Activated CD4-positive, alpha-beta memory T cell treated with anti-CD3 and anti-CD28 coated beads, Interleukin-2, amount 10 ng/mL, durations not matched to agents 7 days and 5 days (primary cell): ENCODE data around the gene MAPK12. TPM values are rescaled to one million over a fixed set of nuclear protein-coding genes. Genes with fewer than 3 reads are reported as not detected.
A peak's percentile ranks its signal among the peaks of the same experiment; 100 is the strongest.
"Not testable (repeated sequence)": the region's sequence is repeated elsewhere in the genome, so short reads cannot be mapped to it uniquely, and the experiment has no call there.

ENCODE experiments used
- CTCF ChIA-PET: fragments of 350-600 bp; sonication (Branson Sonifier 250); formaldehyde crosslinking; loops from one replicate; lab custom pipeline; 2021; ENCODE audit warnings: antibody characterized with exemption, inconsistent platforms; lab: Charles Lee
- POLR2A ChIA-PET: fragments of 350-600 bp; sonication (Branson Sonifier 250); formaldehyde crosslinking; loops from one replicate; lab custom pipeline; 2021; ENCODE audit warnings: antibody characterized with exemption; lab: Charles Lee
- DNase-seq: peaks from one replicate; pipeline ENCODE4 v3.0.0-alpha.2; 2020
- H3K27ac Mint-ChIP-seq: one replicate; pipeline ENCODE4 v1.8.0; 2021; ENCODE audit warnings: mild to moderate bottlenecking, mixed read lengths
- H3K27me3 Mint-ChIP-seq: one replicate; pipeline ENCODE4 v1.8.0; 2021; ENCODE audit warnings: mixed read lengths
- H3K36me3 Mint-ChIP-seq: one replicate; pipeline ENCODE4 v1.8.0; 2021; ENCODE audit warnings: low read depth, mixed read lengths
- H3K4me1 Mint-ChIP-seq: one replicate; pipeline ENCODE4 v1.8.0; 2021; ENCODE audit warnings: mixed read lengths
- H3K4me3 Mint-ChIP-seq: one replicate; pipeline ENCODE4 v1.8.0; 2021; ENCODE audit warnings: mild to moderate bottlenecking, mixed read lengths
- H3K9me3 Mint-ChIP-seq: one replicate; pipeline ENCODE4 v1.8.0; 2021; ENCODE audit warnings: mixed read lengths
- total RNA-seq, 2 experiments: library from RNA; stranded (reverse); gene quantifications; one replicate each; pipeline ENCODE4 v1.2.3, GENCODE V29; 2021

The MAPK12 gene
- total RNA-seq, 2 experiments from 2014 or later = 4.8 to 5.8 TPM

- ChIA-PET POLR2A (interaction anchor here (0.9 to 1.4 kb wide), 2 partner anchors 20 to 62 kb away, joined by 3 to 5 read pairs; no protein-coding TSS in a partner anchor), CTCF (interaction anchor here (2.2 kb wide), 1 partner anchor 62 kb away, joined by 18 read pairs; no protein-coding TSS in a partner anchor)
- H3K27me3 Mint-ChIP-seq = no peaks in the 10 kb centered on the region
- peaks cover 5% of the 10 kb centered on the region for H3K4me1 Mint-ChIP-seq
- no peak overlapping the region for H3K4me3 Mint-ChIP-seq
- H3K36me3 Mint-ChIP-seq = peaks cover 42% of the 10 kb centered on the region
- no peaks in the 10 kb centered on the region for H3K9me3 Mint-ChIP-seq
- no peak overlapping the region for H3K27ac Mint-ChIP-seq
- no peak for DNase-seq
These were observed 50.3 kb downstream of the MAPK12 start for GRCh38 chr22:50211147-50211546.

DNA sequence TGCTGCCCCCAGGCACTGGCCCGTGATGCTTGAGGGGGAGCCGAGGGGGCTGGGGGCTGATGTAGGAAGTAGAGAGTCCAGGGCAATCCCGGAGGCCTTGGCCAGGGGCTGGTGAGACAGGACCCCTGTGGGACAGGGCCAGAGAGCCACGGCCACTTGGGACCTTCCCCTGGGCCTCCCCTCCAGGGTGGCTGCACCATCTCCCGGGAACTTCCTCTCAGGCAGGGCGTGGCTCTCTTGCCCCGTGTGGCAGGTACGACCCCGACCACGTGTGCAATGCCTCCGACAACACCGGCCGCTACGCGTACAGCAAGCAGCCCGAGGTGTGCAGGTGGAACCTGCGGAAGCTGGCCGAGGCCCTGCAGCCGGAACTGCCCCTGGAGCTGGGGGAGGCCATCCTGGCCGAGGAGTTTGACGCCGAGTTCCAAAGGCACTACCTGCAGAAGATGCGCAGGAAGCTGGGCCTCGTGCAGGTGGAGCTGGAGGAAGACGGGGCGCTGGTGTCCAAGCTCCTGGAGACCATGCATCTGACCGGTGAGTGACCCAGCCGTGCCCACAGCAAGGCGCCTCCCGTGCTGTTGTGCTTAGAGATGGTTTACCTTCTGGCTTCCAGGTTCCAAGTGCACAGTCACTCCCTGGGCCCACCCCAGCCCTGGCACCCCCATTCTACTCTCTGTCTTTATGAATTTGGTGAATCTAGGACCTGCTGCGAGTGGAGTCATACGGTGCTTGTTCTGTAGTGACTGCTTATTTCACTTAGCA lies 50.9 kb downstream of the MAPK12 start:
- Mint-ChIP-seq H3K4me3 (no peak overlapping the region), H3K27me3 (no peaks in the 10 kb centered on the region), H3K9me3 (no peaks in the 10 kb centered on the region), H3K36me3 (peaks cover 36% of the 10 kb centered on the region), H3K27ac (no peak overlapping the region), H3K4me1 (peaks cover 5% of the 10 kb centered on the region)
- no peak for DNase-seq
- ChIA-PET CTCF (interaction anchor here (2.2 kb wide), 1 partner anchor 62 kb away, joined by 18 read pairs; no protein-coding TSS in a partner anchor), POLR2A (interaction anchor here (0.9 to 1.4 kb wide), 2 partner anchors 19 to 61 kb away, joined by 3 to 5 read pairs; no protein-coding TSS in a partner anchor)

- DNase-seq = peak; percentile 78
- CTCF ChIA-PET = interaction anchor here (1.4 to 2.1 kb wide), 2 partner anchors 61 to 411 kb away, joined by 3 to 15 read pairs; no protein-coding TSS in a partner anchor
- peak overlapping the region; percentile 1 for H3K27ac Mint-ChIP-seq
- H3K4me1 Mint-ChIP-seq = peaks cover 8% of the 10 kb centered on the region
- no peaks in the 10 kb centered on the region for H3K27me3 Mint-ChIP-seq
- H3K36me3 Mint-ChIP-seq = peaks cover 32% of the 10 kb centered on the region
- no peaks in the 10 kb centered on the region for H3K9me3 Mint-ChIP-seq
- no peak overlapping the region for H3K4me3 Mint-ChIP-seq
- POLR2A ChIA-PET = no interaction called here
These were observed 51.6 kb downstream of the MAPK12 start for GRCh38 chr22:50209893-50210292.

DNA sequence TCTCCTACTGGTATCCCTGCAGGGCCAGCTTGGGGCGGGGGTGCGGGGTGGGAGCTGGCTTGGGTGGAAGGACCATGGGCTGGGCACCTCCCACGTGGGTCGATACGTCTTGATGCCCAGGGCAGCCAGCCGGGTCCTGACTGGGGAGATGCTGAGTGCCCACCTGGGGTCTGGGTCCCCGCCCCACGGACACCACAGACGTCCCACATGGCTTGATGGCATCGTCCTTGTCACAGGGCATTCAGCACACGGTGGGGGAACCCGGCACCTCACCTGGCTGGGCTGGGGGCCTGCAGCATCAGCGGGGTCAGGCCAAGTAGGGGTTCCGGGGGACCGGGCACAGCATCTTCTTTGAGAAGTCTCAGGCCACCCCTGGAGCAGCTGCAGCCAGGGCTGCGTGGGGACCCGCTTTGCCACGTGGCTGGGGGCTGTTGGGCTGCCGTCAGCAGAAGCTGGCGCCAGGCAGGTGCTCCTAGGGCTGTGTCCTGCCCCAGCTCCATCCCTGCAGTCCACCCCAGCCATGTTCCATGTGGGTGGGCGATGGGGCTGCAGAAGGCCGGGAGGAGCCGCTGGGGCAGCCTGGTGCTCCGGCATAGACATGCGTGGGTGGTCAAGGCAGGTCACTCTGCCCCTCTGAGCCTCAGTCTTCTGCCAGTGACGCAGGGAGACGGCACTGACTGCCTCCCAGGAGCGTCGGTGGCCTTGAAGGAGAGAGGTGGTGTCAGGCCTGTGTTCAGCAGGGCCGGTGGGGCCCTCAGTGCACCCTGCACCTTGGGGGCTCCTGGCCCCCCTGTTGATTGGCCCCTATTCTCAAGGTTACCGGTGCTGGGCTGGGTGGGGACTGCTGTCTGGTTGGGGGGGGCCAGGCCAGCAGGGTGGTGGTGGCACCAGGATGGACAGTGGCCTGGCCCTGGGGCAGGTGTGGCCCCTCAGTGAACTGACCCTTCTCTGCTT lies 52.3 kb downstream of the MAPK12 start:
- Mint-ChIP-seq H3K4me1 (peaks cover 9% of the 10 kb centered on the region), H3K36me3 (peaks cover 29% of the 10 kb centered on the region), H3K27me3 (no peaks in the 10 kb centered on the region), H3K4me3 (no peak overlapping the region), H3K27ac (peak overlapping the region; percentile 1), H3K9me3 (no peaks in the 10 kb centered on the region)
- DNase-seq = no peak
- CTCF ChIA-PET = interaction anchor here (0.6 to 2.1 kb wide), 6 partner anchors 22 to 412 kb away, joined by 3 to 15 read pairs (median 3); no protein-coding TSS in a partner anchor
- POLR2A ChIA-PET = interaction anchor here (1.2 to 1.6 kb wide), 2 partner anchors 18 to 22 kb away, joined by 4 read pairs; no protein-coding TSS in a partner anchor

DNA sequence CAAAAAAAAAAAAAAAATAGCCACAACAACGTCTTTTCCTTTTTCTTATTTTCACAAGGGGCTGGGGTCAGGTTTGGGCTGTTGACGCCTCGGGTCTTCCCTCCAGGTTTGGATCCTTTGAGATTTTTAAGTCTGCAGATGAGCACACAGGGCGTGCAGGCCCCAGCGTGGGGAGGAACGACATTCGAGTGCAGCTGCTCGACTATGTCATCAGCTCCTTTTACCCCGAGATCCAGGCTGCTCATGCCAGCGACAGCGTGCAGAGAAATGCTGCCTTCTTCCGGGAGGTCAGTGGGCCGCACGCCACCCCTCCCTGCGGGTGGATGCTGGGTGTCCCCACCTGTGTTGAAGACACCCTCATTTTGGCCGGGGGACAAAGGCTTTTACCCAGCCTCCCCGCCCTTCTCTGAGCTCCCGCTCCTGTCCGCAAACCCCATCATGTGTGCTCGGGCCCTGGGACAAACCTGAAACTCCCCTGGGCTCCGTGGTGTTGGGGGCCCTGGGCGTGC lies 53.0 kb downstream of the MAPK12 start:
- DNase-seq = no peak
- H3K27me3 Mint-ChIP-seq = no peaks in the 10 kb centered on the region
- peaks cover 13% of the 10 kb centered on the region for H3K4me1 Mint-ChIP-seq
- H3K27ac Mint-ChIP-seq = no peak overlapping the region
- H3K36me3 Mint-ChIP-seq = peaks cover 28% of the 10 kb centered on the region
- H3K9me3 Mint-ChIP-seq = no peaks in the 10 kb centered on the region
- no peak overlapping the region for H3K4me3 Mint-ChIP-seq
- ChIA-PET POLR2A (interaction anchor here (1.2 to 1.6 kb wide), 2 partner anchors 18 to 21 kb away, joined by 4 read pairs; no protein-coding TSS in a partner anchor), CTCF (interaction anchor here (0.6 to 2.1 kb wide), 6 partner anchors 21 to 412 kb away, joined by 3 to 15 read pairs (median 3); no protein-coding TSS in a partner anchor)

DNA sequence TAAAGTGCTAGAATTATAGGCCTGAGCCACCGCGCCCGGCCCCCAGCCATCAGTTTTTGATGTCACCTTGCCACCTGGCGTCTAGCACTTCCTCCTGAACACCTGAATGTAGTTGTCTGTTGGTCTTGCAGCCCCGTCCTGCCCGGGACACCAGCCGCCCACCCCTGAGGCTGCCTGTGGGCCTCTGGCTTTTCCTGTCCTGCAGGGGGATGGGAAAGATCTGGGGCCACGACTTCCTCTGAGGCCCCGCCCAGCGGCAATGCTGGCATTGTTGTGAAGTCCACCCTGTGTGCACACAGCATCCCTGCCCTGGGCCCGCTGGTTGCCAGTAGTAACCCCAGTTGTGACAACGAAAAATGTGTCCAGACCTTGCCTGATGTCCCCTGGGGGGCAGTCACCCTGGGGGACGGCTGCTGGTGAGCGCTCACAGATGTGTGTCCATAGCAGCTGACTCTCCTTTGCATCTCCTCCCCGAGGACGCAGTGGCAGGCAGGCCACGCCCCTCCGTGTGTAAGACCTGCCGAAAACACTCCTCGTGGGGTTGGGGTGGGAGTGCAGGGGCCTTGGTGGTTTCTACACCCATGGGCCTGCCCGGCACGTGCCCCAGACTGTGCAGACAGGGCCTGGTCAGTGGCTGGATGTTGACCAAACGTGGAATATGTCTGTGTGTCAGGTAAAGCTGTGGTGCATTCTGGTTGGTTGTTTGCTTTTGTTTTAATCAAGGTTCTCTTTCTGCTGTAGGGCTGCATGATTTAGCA lies 53.9 kb downstream of the MAPK12 start:
- no peaks in the 10 kb centered on the region for H3K27me3 Mint-ChIP-seq
- no peak overlapping the region for H3K4me3 Mint-ChIP-seq
- peaks cover 18% of the 10 kb centered on the region for H3K4me1 Mint-ChIP-seq
- peaks cover 23% of the 10 kb centered on the region for H3K36me3 Mint-ChIP-seq
- no peaks in the 10 kb centered on the region for H3K9me3 Mint-ChIP-seq
- DNase-seq = no peak
- ChIA-PET CTCF (interaction anchor here (0.6 to 2.1 kb wide), 7 partner anchors 16 to 128 kb away, joined by 3 to 15 read pairs (median 4); no protein-coding TSS in a partner anchor), POLR2A (interaction anchor here (1.0 to 1.5 kb wide), 3 partner anchors 15 to 17 kb away, joined by 3 to 10 read pairs (median 4); no protein-coding TSS in a partner anchor)
- H3K27ac Mint-ChIP-seq = no peak overlapping the region

- ChIA-PET POLR2A (interaction anchor here (1.0 to 1.5 kb wide), 3 partner anchors 14 to 20 kb away, joined by 3 to 10 read pairs (median 3); no protein-coding TSS in a partner anchor), CTCF (interaction anchor here (1.5 to 1.8 kb wide), 3 partner anchors 15 to 58 kb away, joined by 3 to 9 read pairs (median 4); no protein-coding TSS in a partner anchor)
- no peak for DNase-seq
- no peaks in the 10 kb centered on the region for H3K9me3 Mint-ChIP-seq
- no peak overlapping the region for H3K4me3 Mint-ChIP-seq
- H3K27me3 Mint-ChIP-seq = no peaks in the 10 kb centered on the region
- peaks cover 20% of the 10 kb centered on the region for H3K36me3 Mint-ChIP-seq
- H3K4me1 Mint-ChIP-seq = peaks cover 26% of the 10 kb centered on the region
- H3K27ac Mint-ChIP-seq = no peak overlapping the region
These were observed 54.9 kb downstream of the MAPK12 start for GRCh38 chr22:50206599-50206998.

GRCh38 chr22:50205781-50206569 lies 55.5 kb downstream of the MAPK12 start:
- Mint-ChIP-seq H3K4me1 (peaks cover 26% of the 10 kb centered on the region), H3K36me3 (peaks cover 20% of the 10 kb centered on the region), H3K9me3 (no peaks in the 10 kb centered on the region), H3K4me3 (no peak overlapping the region), H3K27ac (no peak overlapping the region), H3K27me3 (no peaks in the 10 kb centered on the region)
- POLR2A ChIA-PET = interaction anchor here (1.0 to 1.5 kb wide), 4 partner anchors 13 to 19 kb away, joined by 3 to 10 read pairs (median 4); no protein-coding TSS in a partner anchor
- DNase-seq = no peak
- CTCF ChIA-PET = interaction anchor here (1.5 to 1.8 kb wide), 3 partner anchors 14 to 58 kb away, joined by 3 to 9 read pairs (median 4); no protein-coding TSS in a partner anchor

DNA sequence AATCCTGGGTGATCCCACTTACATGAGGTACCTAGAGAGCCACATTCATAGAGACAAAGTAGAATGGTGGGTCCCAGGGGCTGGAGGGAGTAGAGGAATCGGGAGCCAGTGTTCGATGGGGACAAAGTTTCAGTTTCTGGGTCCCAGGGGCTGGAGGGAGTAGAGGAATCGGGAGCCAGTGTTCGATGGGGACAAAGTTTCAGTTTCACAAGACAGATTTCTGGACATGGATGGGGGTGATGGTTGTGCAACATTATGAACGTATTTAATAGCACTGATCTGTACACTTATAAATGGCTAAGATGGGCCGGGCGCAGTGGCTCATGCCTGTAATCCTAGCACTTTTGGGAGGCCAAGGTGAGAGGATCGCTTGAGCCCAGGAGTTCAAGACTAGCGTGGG lies 56.5 kb downstream of the MAPK12 start:
- Mint-ChIP-seq H3K4me1 (peaks cover 26% of the 10 kb centered on the region), H3K36me3 (peaks cover 20% of the 10 kb centered on the region)
- DNase-seq, H3K9me3 Mint-ChIP-seq, H3K27me3 Mint-ChIP-seq, CTCF ChIA-PET, H3K4me3 Mint-ChIP-seq, H3K27ac Mint-ChIP-seq: not testable (repeated sequence)
- POLR2A ChIA-PET = interaction anchor here (1.4 kb wide), 1 partner anchor 15 kb away, joined by 4 read pairs; no protein-coding TSS in a partner anchor

DNA sequence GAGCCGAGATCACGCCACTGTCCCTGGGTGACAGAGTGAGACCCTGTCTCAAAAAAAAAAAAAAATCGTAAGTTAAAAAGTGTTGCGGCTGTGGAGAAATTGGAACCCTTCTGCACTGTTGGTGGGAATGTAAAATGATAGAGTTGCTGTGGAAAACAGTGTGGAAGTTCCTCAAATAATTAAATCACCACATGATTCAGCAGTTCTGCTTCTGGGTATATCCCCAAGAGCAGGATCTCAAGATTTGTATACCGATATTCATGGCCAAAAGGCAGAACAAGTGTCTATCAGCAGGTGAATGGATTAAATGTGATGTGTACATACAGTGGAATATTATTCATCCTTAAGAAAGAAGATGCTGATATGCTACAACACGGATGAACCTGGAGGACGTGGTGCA lies 56.9 kb downstream of the MAPK12 start:
- Mint-ChIP-seq H3K36me3 (peaks cover 17% of the 10 kb centered on the region), H3K4me1 (peaks cover 24% of the 10 kb centered on the region), H3K9me3 (no peaks in the 10 kb centered on the region), H3K27me3 (no peaks in the 10 kb centered on the region), H3K4me3 (no peak overlapping the region), H3K27ac (no peak overlapping the region)
- CTCF ChIA-PET = no interaction called here
- POLR2A ChIA-PET = interaction anchor here (1.4 to 1.6 kb wide), 2 partner anchors 11 to 14 kb away, joined by 3 to 4 read pairs; no protein-coding TSS in a partner anchor
- DNase-seq = no peak
